Superior temporal gyrus (tissue), 1 donor: ENCODE data around the gene OPHN1.
A peak's percentile ranks its signal among the peaks of the same experiment; 100 is the strongest.

Source experiments
- DNase-seq: peaks from one replicate; pipeline ENCODE4 v3.0.0-alpha.2; 2016; ENCODE audit errors: extremely low spot score

OPHN1 gene, protein sequence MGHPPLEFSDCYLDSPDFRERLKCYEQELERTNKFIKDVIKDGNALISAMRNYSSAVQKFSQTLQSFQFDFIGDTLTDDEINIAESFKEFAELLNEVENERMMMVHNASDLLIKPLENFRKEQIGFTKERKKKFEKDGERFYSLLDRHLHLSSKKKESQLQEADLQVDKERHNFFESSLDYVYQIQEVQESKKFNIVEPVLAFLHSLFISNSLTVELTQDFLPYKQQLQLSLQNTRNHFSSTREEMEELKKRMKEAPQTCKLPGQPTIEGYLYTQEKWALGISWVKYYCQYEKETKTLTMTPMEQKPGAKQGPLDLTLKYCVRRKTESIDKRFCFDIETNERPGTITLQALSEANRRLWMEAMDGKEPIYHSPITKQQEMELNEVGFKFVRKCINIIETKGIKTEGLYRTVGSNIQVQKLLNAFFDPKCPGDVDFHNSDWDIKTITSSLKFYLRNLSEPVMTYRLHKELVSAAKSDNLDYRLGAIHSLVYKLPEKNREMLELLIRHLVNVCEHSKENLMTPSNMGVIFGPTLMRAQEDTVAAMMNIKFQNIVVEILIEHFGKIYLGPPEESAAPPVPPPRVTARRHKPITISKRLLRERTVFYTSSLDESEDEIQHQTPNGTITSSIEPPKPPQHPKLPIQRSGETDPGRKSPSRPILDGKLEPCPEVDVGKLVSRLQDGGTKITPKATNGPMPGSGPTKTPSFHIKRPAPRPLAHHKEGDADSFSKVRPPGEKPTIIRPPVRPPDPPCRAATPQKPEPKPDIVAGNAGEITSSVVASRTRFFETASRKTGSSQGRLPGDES

GRCh38 chrX:68433155-68433980 lies at the start of gene OPHN1:
Gene OPHN1, minus strand, starts transcription at chrX:68433495. Its CDS starts 475 bp downstream, at chrX:68433020.
- DNase-seq, result peak; percentile 64

DNA sequence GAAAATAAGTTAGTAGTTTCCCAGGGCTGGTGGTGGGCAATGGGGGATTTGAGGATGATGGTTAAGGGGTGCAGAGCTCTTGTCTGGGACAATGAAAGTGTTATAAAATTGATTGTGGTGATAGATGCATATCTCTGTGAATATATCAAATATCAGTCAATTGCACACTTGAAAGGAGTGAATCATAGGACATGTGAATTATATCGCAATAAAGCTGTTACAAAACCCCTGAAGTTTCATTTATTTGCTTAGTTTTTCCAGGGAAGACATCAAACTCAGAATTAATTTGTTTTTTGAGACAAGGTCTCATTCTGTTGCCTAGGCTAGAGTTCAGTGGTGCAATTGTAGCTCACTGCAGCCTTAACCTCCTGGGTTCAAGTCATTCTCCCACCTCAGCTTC lies 47.7 kb upstream of the OPHN1 start:
- DNase-seq, result no peak

GRCh38 chrX:68464796-68465195 lies 31.5 kb upstream of the OPHN1 start:
- no peak for DNase-seq

- no peak for DNase-seq
These were observed 30.6 kb upstream of the OPHN1 start for GRCh38 chrX:68463880-68464279.

DNA sequence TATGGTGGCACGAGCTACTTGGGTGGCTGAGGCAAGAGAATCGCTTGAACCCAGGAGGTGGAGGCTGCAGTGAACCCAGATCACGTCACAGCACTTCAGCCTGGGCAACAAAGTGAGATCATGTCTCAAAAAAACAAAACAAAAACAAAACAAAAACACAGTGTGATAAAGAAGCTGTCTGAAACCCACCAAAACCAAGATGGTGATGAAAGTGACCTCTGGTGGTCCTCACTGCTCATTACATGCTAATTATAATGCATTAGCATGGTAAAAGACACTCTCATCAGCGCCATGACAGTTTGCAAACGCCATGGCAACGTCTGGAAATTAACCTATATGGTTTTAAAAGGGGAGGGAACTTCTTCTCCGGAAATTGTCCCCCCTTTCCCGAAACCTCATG lies 29.4 kb upstream of the OPHN1 start:
- peak; percentile 58 for DNase-seq

DNA sequence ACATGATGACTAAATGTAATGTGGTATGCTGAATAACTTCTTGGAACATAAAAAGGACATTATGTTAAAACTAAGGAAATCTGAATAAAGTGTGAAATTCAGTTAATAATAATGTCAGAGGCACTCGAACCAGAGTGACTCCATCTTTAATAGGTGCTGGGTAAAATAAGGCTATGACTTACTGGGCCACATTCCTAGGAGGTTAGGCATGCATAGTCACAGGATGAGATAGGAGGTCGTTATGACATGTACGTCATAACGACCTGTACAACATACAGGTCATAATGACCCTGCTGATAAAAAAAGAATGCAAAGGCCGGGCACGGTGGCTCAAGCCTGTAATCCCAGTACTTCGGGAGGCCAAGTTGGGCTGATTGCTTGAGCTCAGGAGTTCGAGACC lies 28.9 kb upstream of the OPHN1 start:
- DNase-seq, result no peak

- no peak for DNase-seq
These were observed 28.3 kb upstream of the OPHN1 start for GRCh38 chrX:68461576-68461975.

GRCh38 chrX:68461093-68461492 lies 27.8 kb upstream of the OPHN1 start:
- DNase-seq, result no peak

GRCh38 chrX:68455151-68455510 lies 21.8 kb upstream of the OPHN1 start:
- DNase-seq, result no peak

- no peak for DNase-seq
These were observed 21.3 kb upstream of the OPHN1 start for GRCh38 chrX:68454476-68455150.

GRCh38 chrX:68451720-68452119 lies 18.4 kb upstream of the OPHN1 start:
- no peak for DNase-seq

DNA sequence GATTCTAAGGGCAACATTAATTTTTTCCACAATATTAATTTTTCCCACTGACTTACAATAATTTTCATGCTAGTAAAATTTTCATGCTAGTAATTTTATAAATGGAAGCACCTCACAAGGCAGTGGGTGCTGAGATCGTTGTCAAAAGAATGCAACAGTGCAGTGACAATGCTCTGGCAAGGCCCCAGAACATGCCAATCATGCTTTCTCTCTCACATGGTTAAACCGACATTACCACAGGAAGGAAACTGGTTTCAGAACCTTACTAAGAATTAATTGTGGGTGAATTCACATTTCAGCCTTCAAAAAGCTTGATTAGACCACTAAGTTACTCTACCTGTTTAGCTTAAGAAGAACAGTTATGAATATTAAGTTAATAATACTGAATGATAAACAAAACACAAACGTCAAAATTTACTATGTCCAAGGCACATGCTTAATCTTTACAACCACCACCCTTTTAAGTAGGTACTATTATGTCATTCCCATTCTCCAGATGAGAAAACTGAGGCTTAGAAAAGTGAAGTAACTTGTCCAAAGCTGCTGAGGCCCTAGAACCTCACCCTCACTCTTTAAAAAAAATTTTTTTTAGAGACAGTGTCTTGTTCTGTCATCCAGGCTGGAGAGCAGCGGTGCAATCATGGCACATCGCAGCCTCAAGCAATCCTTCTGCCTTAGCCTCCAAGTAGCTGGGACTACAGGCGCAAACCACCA lies 10.0 kb upstream of the OPHN1 start:
- no peak for DNase-seq

DNA sequence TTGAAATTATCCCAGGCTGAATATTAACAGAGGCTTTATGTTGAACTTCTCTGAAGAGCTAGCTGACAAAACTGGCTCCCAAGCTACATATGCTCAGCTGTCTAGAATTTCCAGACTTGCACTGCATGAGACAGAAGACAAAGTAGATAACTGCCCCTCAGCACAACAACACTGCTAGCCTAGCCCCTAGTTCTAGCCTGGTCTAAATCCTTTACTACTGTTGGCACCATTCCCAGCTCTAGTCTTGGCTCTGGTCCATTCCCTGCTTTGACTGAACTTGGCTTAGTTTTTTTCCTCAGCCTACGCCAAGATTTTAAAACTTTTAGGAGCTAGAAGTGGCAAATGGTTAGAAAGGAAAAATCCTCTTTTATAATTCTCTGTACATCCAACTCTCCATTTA lies 7.6 kb upstream of the OPHN1 start:
- DNase-seq, result peak; percentile 53

DNA sequence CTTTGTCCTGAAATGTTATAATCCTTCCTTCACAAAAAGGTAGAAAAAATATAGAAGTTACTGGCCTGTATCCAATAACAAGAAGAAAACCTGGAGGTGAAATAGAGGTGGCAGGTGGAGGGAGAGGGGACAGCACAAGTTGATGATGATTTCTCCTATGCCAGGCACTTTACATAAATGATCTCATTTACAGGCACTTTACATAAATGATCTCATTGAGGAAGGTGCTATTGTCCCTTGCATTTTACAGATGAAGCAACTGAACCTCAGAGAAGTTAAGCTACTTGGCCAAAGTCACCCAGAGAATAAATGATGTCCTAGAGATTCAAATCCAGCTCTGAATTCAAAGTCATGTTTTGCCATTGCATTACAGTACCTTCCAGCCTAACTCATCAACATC lies 7.1 kb upstream of the OPHN1 start:
- no peak for DNase-seq

DNA sequence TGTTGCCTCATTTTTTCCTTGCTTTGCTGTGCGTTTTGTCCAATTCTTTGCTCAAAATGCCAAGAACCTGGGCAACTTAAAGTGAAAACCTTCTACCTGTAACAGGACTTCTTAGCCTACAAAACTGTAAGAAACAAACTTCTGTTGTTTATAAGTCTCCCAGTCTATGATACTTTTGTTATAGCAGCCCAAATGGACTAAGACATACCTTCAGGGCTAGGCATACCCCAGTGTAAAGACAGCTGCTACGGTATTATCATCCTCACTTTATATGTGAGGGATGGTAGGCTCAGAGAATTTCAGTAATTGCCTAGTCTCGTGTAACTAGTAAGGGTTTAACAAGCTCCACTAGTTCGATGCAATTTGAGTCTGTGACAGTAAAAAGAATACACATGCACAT lies 6.0 kb upstream of the OPHN1 start:
- DNase-seq, result no peak

GRCh38 chrX:68438575-68438974 lies 5.3 kb upstream of the OPHN1 start:
- DNase-seq, result no peak

DNA sequence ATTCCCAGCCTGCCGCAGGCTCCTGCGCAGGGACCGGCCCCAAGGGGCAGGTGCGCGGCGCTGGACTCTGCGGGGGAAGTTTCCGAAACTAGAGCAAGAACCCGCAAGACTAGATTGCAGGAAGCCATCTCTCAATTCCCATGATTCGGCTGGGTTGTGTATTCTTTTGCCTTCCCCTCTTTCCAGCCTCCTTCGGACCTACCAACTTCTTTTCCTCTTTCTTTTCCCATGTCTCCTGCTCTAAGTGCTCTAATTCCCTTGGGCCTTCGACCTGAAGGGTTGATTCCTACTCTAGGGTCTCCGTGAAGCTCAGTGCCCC lies 645 bp upstream of the OPHN1 start:
- DNase-seq, result no peak

GRCh38 chrX:68432648-68433047 lies 647 bp downstream of the OPHN1 start:
- DNase-seq, result no peak

DNA sequence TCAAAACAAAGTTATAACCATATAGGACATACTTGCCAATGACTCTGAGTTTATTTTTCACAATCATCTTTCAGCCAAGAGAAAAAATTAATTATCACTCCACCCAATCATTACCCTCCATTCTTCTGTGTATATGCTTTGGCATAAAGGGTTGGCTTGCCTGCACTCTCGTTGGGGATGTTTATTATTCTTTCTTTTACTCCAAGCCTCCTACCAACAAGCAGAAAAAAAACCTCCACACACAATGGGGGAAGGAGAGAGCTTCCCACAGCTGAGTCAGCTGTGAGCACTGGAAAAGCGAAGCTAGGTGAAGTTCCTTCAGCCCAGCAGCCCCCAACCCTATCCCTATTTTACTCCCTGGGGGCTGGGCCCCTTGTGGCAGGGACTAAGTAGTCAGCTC lies 1.5 kb downstream of the OPHN1 start:
- DNase-seq, result no peak

DNA sequence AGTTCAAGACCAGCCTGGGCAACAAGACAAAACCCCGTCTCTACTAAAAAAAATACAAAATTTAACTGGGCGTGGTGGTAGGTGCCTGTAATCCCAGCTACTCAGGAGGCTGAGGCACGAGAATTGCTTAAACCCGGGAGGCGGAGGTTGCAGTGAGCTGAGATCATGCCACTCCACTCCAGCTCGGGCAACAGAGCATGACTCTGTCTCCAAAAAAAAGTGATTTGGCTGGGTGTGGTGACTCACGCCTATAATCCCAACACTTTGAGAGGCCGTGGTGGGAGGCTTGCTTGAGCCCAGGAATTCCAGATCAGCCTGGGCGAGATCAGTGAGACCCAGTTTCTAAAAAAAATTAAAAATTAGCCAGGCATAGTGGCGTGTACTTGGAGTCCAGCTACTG lies 4.1 kb downstream of the OPHN1 start:
- DNase-seq, result no peak

DNA sequence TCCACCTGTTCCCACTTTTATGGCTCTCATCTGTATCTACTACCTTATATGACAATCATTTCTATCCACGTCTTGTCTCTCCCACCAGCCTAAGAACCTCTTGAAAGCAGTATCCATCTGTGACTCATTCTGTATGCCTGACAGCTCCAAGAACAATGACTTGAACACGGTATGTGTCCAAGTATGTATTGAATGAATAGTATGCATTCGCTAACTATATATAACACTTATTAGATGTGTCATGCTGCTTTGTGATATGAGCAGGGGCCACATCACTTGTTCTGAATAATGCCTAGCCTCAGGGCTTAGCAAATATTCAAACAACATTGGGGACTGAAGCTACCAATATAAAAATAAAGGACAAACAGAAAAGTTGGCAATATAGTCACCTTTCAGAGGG lies 4.9 kb downstream of the OPHN1 start:
- DNase-seq, result no peak
